ENCODE data around the gene ENAH.

- TF ChIP-seq CTCF (conservative IDR thresholded peaks at IDR 0.05 in 1 of 2, IDR thresholded peaks at IDR 0.05 in 1 of 2; ENCODE audit: low read depth in 1 of 2, low read length in 2 of 2), result no peak
- TF ChIP-seq EZH2 (IDR thresholded peaks at IDR 0.05; ENCODE audit: low read length, missing control alignments), result no peak
Observed at GRCh38 chr1:225678545-225678944, 25.6 kb upstream of the ENAH start.

All from fibroblast of lung (primary cell).